GM12873 (cell line): ENCODE results near the gene CD44.

ENCODE experiments used
- CTCF ChIP-seq: IDR thresholded peaks from 2 replicates; pipeline ENCODE4 v1.5.1; 2012; ENCODE audit warnings: low read depth, mild to moderate bottlenecking, moderate library complexity, low read length, control low read depth; ENCODE audit not compliant: insufficient read depth; ENCODE audit errors: missing control alignments

CD44 gene

GRCh38 chr11:35155677-35156076 is 16.7 kb downstream of the CD44 start:
- no peak for TF ChIP-seq CTCF

GRCh38 chr11:35157814-35158700 is 19.1 kb downstream of the CD44 start:
- no peak for TF ChIP-seq CTCF

GRCh38 chr11:35158701-35159510 is 19.9 kb downstream of the CD44 start:
- TF ChIP-seq CTCF = no peak

- no peak for TF ChIP-seq CTCF
These were observed 21.4 kb downstream of the CD44 start for GRCh38 chr11:35160246-35160824.

- no peak for TF ChIP-seq CTCF
These were observed 22.1 kb downstream of the CD44 start for GRCh38 chr11:35160902-35161597.

- TF ChIP-seq CTCF = no peak
These were observed 23.8 kb downstream of the CD44 start for GRCh38 chr11:35162745-35163144.
